Lower leg skin (tissue), 3 donors: Measurements from ENCODE around the gene MMP7.

ENCODE experiments used
- POLR2A ChIP-seq, 2 donors: fragments of 450-650 bp; IDR thresholded peaks; one replicate each; pipeline ENCODE4 v1.6.1; 2016 to 2017; ENCODE audit warnings: antibody characterized with exemption in 2 of 2, mild to moderate bottlenecking in 1 of 2, moderate library complexity in 1 of 2
- TF ChIP-seq, protein P1 (sequence below), 3 donors: fragments of 450-650 bp; IDR thresholded peaks; one replicate each; pipeline ENCODE4 v1.5.1; 2016; ENCODE audit warnings: antibody characterized with exemption in 3 of 3, mild to moderate bottlenecking in 3 of 3, moderate library complexity in 2 of 3

DNA sequence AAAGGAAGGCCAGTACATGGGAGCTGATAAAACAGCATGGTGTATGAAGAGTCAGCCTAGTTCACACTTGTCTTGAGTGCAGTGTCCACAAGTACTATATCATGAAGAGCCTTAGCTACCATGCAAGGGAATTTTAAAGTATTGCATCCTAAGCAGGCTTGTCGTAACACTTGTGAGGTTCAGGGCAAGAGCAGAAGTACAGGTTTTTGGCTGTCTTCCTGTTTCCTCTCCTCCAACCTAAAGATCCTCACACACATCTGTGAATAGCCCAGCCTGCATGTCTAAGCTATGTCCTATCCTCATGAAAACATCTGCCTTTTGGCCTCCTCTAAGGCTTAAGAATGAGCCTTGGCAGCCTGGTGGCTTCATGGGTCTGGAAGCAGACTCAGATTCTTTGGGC, 43.3 kb downstream of the MMP7 start:
- TF ChIP-seq, protein P1, sequence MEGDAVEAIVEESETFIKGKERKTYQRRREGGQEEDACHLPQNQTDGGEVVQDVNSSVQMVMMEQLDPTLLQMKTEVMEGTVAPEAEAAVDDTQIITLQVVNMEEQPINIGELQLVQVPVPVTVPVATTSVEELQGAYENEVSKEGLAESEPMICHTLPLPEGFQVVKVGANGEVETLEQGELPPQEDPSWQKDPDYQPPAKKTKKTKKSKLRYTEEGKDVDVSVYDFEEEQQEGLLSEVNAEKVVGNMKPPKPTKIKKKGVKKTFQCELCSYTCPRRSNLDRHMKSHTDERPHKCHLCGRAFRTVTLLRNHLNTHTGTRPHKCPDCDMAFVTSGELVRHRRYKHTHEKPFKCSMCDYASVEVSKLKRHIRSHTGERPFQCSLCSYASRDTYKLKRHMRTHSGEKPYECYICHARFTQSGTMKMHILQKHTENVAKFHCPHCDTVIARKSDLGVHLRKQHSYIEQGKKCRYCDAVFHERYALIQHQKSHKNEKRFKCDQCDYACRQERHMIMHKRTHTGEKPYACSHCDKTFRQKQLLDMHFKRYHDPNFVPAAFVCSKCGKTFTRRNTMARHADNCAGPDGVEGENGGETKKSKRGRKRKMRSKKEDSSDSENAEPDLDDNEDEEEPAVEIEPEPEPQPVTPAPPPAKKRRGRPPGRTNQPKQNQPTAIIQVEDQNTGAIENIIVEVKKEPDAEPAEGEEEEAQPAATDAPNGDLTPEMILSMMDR (IDR thresholded peaks at IDR 0.05): no peak
- TF ChIP-seq POLR2A (IDR thresholded peaks at IDR 0.05): no peak
